Activated CD8-positive, alpha-beta memory T cell treated with anti-CD3 and anti-CD28 coated beads for 1 hour (primary cell): ENCODE measurements around the gene KCNJ6.

Experiments used
- DNase-seq, 2 donors: peaks; one replicate each; pipeline ENCODE4 v3.0.0-alpha.2; 2020; ENCODE audit warnings: low read depth in 1 of 2; ENCODE audit errors: extremely low read depth in 1 of 2

KCNJ6 gene

GRCh38 chr21:37821092-37821491 is 95.2 kb downstream of the KCNJ6 start:
- no peak for DNase-seq

- DNase-seq: no peak
Observed at GRCh38 chr21:37819372-37819771, 96.9 kb downstream of the KCNJ6 start.

- no peak for DNase-seq
Observed at GRCh38 chr21:37817242-37817641, 99.0 kb downstream of the KCNJ6 start.

- no peak for DNase-seq
Observed at GRCh38 chr21:37815893-37816292, 100.4 kb downstream of the KCNJ6 start.

GRCh38 chr21:37811711-37812110 is 104.5 kb downstream of the KCNJ6 start:
- DNase-seq: no peak

GRCh38 chr21:37808261-37808660 is 108.0 kb downstream of the KCNJ6 start:
- no peak for DNase-seq

GRCh38 chr21:37805266-37805665 is 111.0 kb downstream of the KCNJ6 start:
- no peak for DNase-seq

- no peak for DNase-seq
Observed at GRCh38 chr21:37804001-37804400, 112.3 kb downstream of the KCNJ6 start.

GRCh38 chr21:37803101-37803651 is 113.1 kb downstream of the KCNJ6 start:
- DNase-seq: no peak

- DNase-seq: no peak
Observed at GRCh38 chr21:37800456-37801061, 115.7 kb downstream of the KCNJ6 start.

- DNase-seq: no peak
Observed at GRCh38 chr21:37800057-37800455, 116.2 kb downstream of the KCNJ6 start.

- DNase-seq: no peak
Observed at GRCh38 chr21:37799211-37800056, 116.8 kb downstream of the KCNJ6 start.

- no peak for DNase-seq
Observed at GRCh38 chr21:37797403-37797802, 118.9 kb downstream of the KCNJ6 start.

GRCh38 chr21:37796011-37796410 is 120.2 kb downstream of the KCNJ6 start:
- DNase-seq: no peak

- no peak for DNase-seq
Observed at GRCh38 chr21:37793660-37794059, 122.6 kb downstream of the KCNJ6 start.

GRCh38 chr21:37792046-37792445 is 124.2 kb downstream of the KCNJ6 start:
- DNase-seq: no peak

GRCh38 chr21:37790905-37791304 is 125.4 kb downstream of the KCNJ6 start:
- no peak for DNase-seq

- no peak for DNase-seq
Observed at GRCh38 chr21:37788503-37788902, 127.8 kb downstream of the KCNJ6 start.

- DNase-seq: no peak
Observed at GRCh38 chr21:37787456-37787855, 128.8 kb downstream of the KCNJ6 start.

GRCh38 chr21:37784591-37785318 is 131.5 kb downstream of the KCNJ6 start:
- no peak for DNase-seq

GRCh38 chr21:37783016-37783415 is 133.2 kb downstream of the KCNJ6 start:
- DNase-seq: no peak
